DOHH2 (cell line): ENCODE data around the gene GAPDHS.

ENCODE experiments used
- CTCF ChIP-seq: fragments of 200-600 bp; sonication (generic); IDR thresholded peaks from one replicate; pipeline ENCODE4 v1.5.1; 2014; ENCODE audit warnings: antibody characterized with exemption, mild to moderate bottlenecking, low read depth, low read length; ENCODE audit not compliant: poor library complexity, severe bottlenecking
- EZH2phosphoT487 ChIP-seq: fragments of 200-600 bp; sonication (generic); IDR thresholded peaks from 2 replicates; pipeline ENCODE4 v1.6.1; 2017; ENCODE audit warnings: borderline replicate concordance, mild to moderate bottlenecking, antibody characterized with exemption, low read length, moderate library complexity, mixed read lengths

- peak; percentile 13 for TF ChIP-seq CTCF
- TF ChIP-seq EZH2phosphoT487 = no peak
Observed at GRCh38 chr19:35510626-35510964, 22.7 kb upstream of the GAPDHS start.
